HCT116 (cell line): ENCODE data around the gene FOXO3B.
"Not testable (repeated sequence)": the region's sequence is repeated elsewhere in the genome, so short reads cannot be mapped to it uniquely, and the experiment has no call there.

Experiments
- CBX3 ChIP-seq: IDR thresholded peaks from 2 replicates; pipeline ENCODE4 v1.6.1; 2012; ENCODE audit warnings: low read depth
- CEBPB ChIP-seq: IDR thresholded peaks from 2 replicates; pipeline ENCODE4 v1.6.1; 2012; ENCODE audit warnings: low read depth
- EGR1 ChIP-seq: IDR thresholded peaks from 2 replicates; pipeline ENCODE4 v1.6.1; 2012; ENCODE audit warnings: low read depth
- ELF1 ChIP-seq: IDR thresholded peaks from 2 replicates; pipeline ENCODE4 v1.6.1; 2012; ENCODE audit warnings: low read depth, borderline replicate concordance
- POLR2A ChIP-seq: IDR thresholded peaks from 2 replicates; pipeline ENCODE4 v1.7.0; 2011; ENCODE audit warnings: borderline replicate concordance; ENCODE audit not compliant: insufficient read depth, insufficient read length; ENCODE audit errors: extremely low read depth
- POLR2AphosphoS5 ChIP-seq: IDR thresholded peaks from 2 replicates; pipeline ENCODE4 v1.6.1; 2011; ENCODE audit warnings: mild to moderate bottlenecking, low read depth, low read length, moderate library complexity
- RAD21 ChIP-seq: IDR thresholded peaks from 2 replicates; pipeline ENCODE4 v1.6.1; 2012; ENCODE audit warnings: low read depth, mild to moderate bottlenecking
- SP1 ChIP-seq: IDR thresholded peaks from 2 replicates; pipeline ENCODE4 v1.6.1; 2012; ENCODE audit warnings: low read depth
- SRF ChIP-seq: IDR thresholded peaks from 2 replicates; pipeline ENCODE4 v1.6.1; 2012; ENCODE audit warnings: low read depth
- TCF7L2 ChIP-seq: IDR thresholded peaks from 2 replicates; pipeline ENCODE4 v1.7.0; 2011; ENCODE audit warnings: borderline replicate concordance, inconsistent platforms; ENCODE audit not compliant: insufficient read depth, insufficient read length; ENCODE audit errors: extremely low read depth
- ZNF274 ChIP-seq: fragments of 200-500 bp; sonication (Bioruptor generic); IDR thresholded peaks from 2 replicates; pipeline ENCODE4 v1.6.1; 2014; ENCODE audit warnings: mild to moderate bottlenecking, low read depth, low read length, inconsistent platforms
- TF ChIP-seq, protein P1 (sequence below), 3 experiments: fragments of 200-600 bp in 1 of 3; sonication (generic) in 1 of 3; IDR thresholded peaks in 2 of 3; conservative IDR thresholded peaks in 1 of 3; 2 replicates each; pipeline ENCODE4 v1.5.1; 2012 to 2017; ENCODE audit warnings: low read depth in 2 of 3, low read length in 2 of 3, antibody characterized with exemption in 1 of 3, borderline replicate concordance in 1 of 3, control low read depth in 1 of 3, mild to moderate bottlenecking in 1 of 3, mixed read lengths in 1 of 3, mixed run types in 1 of 3, moderate library complexity in 1 of 3; ENCODE audit not compliant: insufficient read depth in 1 of 3

DNA sequence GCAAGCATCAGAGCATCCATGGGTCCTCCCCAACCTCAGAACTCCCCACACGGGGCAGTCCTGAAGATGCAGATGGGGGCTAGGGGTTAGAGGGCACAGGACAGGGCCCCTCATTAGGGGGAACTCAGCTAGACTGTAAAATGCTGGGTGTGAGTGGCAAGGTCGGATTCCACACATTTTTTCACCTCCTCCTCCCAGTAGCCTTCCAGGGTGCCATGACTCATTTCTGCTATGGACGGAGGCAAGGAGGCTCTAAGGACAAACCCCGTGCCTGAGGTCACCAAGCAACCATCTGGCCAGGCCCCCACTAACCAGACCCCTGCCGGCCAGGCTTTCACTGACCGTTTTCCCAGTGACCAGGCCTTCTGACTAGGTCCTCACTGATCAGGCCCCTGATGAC is 39.0 kb downstream of the FOXO3B start:
- not testable (repeated sequence) for TF ChIP-seq RAD21, POLR2A, EGR1, TCF7L2, CBX3, SP1, SRF, POLR2AphosphoS5, ZNF274, ELF1, CEBPB
- TF ChIP-seq, protein P1, sequence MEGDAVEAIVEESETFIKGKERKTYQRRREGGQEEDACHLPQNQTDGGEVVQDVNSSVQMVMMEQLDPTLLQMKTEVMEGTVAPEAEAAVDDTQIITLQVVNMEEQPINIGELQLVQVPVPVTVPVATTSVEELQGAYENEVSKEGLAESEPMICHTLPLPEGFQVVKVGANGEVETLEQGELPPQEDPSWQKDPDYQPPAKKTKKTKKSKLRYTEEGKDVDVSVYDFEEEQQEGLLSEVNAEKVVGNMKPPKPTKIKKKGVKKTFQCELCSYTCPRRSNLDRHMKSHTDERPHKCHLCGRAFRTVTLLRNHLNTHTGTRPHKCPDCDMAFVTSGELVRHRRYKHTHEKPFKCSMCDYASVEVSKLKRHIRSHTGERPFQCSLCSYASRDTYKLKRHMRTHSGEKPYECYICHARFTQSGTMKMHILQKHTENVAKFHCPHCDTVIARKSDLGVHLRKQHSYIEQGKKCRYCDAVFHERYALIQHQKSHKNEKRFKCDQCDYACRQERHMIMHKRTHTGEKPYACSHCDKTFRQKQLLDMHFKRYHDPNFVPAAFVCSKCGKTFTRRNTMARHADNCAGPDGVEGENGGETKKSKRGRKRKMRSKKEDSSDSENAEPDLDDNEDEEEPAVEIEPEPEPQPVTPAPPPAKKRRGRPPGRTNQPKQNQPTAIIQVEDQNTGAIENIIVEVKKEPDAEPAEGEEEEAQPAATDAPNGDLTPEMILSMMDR (IDR thresholded peaks at IDR 0.05 in 2 of 3, conservative IDR thresholded peaks at IDR 0.05 in 1 of 3; ENCODE audit: borderline replicate concordance in 1 of 3, insufficient read depth in 1 of 3, low read depth in 2 of 3, low read length in 2 of 3): not testable (repeated sequence)
